ENCODE results near the gene SLITRK2. TPM values are rescaled to one million over a fixed set of nuclear protein-coding genes. Genes with fewer than 3 reads are reported as not detected.

The SLITRK2 gene
- total RNA-seq, 1 donor from 2014 or later = 0.37 TPM

DNA sequence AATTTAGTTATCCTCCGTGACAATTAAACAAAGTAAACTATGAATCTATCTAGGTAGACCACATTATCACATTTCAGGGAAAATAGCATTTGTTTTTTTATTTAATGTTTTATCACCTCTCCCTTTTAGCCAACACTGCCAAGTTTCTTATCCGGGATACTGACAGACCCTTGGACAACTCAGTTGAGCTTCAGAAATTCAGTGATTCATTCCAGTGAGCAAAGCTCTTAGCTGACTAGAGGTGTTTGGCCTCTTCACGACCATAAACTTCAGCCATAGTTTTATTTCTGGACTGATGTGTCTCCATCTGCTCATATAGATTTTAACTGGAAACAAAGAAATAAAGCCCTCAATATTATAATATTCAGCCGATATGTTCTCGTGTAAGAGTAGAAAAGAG lies 15.2 kb downstream of the SLITRK2 start:
- Mint-ChIP-seq H3K4me3 (ENCODE audit: unreplicated experiment) (no peak overlapping the region), H3K4me1 (ENCODE audit: low read depth, unreplicated experiment) (no peaks in the 10 kb centered on the region), H3K9me3 (ENCODE audit: unreplicated experiment) (no peaks in the 10 kb centered on the region), H3K27me3 (ENCODE audit: unreplicated experiment) (no peaks in the 10 kb centered on the region), H3K36me3 (ENCODE audit: unreplicated experiment) (no peaks in the 10 kb centered on the region), H3K27ac (ENCODE audit: unreplicated experiment) (no peak overlapping the region)
- no peak for DNase-seq
- TF ChIP-seq, protein P1, sequence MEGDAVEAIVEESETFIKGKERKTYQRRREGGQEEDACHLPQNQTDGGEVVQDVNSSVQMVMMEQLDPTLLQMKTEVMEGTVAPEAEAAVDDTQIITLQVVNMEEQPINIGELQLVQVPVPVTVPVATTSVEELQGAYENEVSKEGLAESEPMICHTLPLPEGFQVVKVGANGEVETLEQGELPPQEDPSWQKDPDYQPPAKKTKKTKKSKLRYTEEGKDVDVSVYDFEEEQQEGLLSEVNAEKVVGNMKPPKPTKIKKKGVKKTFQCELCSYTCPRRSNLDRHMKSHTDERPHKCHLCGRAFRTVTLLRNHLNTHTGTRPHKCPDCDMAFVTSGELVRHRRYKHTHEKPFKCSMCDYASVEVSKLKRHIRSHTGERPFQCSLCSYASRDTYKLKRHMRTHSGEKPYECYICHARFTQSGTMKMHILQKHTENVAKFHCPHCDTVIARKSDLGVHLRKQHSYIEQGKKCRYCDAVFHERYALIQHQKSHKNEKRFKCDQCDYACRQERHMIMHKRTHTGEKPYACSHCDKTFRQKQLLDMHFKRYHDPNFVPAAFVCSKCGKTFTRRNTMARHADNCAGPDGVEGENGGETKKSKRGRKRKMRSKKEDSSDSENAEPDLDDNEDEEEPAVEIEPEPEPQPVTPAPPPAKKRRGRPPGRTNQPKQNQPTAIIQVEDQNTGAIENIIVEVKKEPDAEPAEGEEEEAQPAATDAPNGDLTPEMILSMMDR (IDR thresholded peaks at IDR 0.05; ENCODE audit: partially characterized antibody, unreplicated experiment) = no peak

GRCh38 chrX:145840531-145840930 lies 22.9 kb downstream of the SLITRK2 start:
- Mint-ChIP-seq H3K9me3 (ENCODE audit: unreplicated experiment) (no peaks in the 10 kb centered on the region), H3K4me1 (ENCODE audit: low read depth, unreplicated experiment) (no peaks in the 10 kb centered on the region), H3K27ac (ENCODE audit: unreplicated experiment) (no peak overlapping the region), H3K4me3 (ENCODE audit: unreplicated experiment) (no peak overlapping the region), H3K27me3 (ENCODE audit: unreplicated experiment) (no peaks in the 10 kb centered on the region), H3K36me3 (ENCODE audit: unreplicated experiment) (no peaks in the 10 kb centered on the region)
- TF ChIP-seq, protein P1 (IDR thresholded peaks at IDR 0.05; ENCODE audit: partially characterized antibody, unreplicated experiment) = no peak
- no peak for DNase-seq

DNA sequence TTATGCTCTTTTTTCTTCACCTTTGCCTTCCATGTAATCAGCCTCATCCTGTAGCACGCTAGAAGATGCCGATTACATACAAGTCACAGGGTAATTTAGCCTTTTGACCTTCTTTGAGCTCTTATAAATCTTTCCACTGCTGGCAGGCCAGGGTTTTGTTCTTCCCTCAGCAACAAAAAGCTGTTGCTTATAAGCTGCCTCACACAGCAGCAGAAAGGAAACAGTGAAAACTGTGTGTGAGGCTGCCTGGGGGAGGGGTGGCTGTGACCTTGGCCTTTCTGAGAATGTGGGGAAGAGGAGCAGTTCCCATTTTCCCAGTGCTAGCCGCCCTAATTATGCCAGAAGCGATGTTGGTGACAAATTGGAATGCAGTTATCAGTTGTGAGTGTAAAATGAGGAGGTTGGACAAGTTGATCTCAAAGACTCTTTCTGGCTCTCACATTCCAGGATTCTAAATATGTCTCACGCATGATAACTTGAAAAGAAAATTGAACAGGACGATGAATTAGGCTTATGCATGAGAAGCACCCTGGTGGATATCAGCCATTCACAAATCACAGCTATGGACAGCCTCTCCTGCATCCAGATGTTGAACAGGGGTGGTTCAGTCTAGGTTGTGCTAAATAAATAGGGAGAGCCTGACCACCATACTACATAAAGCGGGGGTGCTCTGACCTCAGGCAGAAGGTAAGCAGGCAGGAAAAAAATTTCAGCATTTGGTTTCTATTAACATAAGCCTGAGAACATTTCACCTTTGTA lies 25.7 kb downstream of the SLITRK2 start:
- H3K9me3 Mint-ChIP-seq (ENCODE audit: unreplicated experiment) = no peaks in the 10 kb centered on the region
- TF ChIP-seq, protein P1 (IDR thresholded peaks at IDR 0.05; ENCODE audit: partially characterized antibody, unreplicated experiment) = no peak
- no peaks in the 10 kb centered on the region for H3K27me3 Mint-ChIP-seq (ENCODE audit: unreplicated experiment)
- no peaks in the 10 kb centered on the region for H3K36me3 Mint-ChIP-seq (ENCODE audit: unreplicated experiment)
- no peak overlapping the region for H3K27ac Mint-ChIP-seq (ENCODE audit: unreplicated experiment)
- DNase-seq = no peak
- no peaks in the 10 kb centered on the region for H3K4me1 Mint-ChIP-seq (ENCODE audit: low read depth, unreplicated experiment)
- no peak overlapping the region for H3K4me3 Mint-ChIP-seq (ENCODE audit: unreplicated experiment)

- no peaks in the 10 kb centered on the region for H3K36me3 Mint-ChIP-seq (ENCODE audit: unreplicated experiment)
- H3K9me3 Mint-ChIP-seq (ENCODE audit: unreplicated experiment) = no peaks in the 10 kb centered on the region
- no peak overlapping the region for H3K27ac Mint-ChIP-seq (ENCODE audit: unreplicated experiment)
- DNase-seq = no peak
- no peaks in the 10 kb centered on the region for H3K4me1 Mint-ChIP-seq (ENCODE audit: low read depth, unreplicated experiment)
- no peak overlapping the region for H3K4me3 Mint-ChIP-seq (ENCODE audit: unreplicated experiment)
- TF ChIP-seq, protein P1 (IDR thresholded peaks at IDR 0.05; ENCODE audit: partially characterized antibody, unreplicated experiment) = no peak
- no peaks in the 10 kb centered on the region for H3K27me3 Mint-ChIP-seq (ENCODE audit: unreplicated experiment)
These were observed 27.3 kb downstream of the SLITRK2 start for GRCh38 chrX:145844886-145845285.

DNA sequence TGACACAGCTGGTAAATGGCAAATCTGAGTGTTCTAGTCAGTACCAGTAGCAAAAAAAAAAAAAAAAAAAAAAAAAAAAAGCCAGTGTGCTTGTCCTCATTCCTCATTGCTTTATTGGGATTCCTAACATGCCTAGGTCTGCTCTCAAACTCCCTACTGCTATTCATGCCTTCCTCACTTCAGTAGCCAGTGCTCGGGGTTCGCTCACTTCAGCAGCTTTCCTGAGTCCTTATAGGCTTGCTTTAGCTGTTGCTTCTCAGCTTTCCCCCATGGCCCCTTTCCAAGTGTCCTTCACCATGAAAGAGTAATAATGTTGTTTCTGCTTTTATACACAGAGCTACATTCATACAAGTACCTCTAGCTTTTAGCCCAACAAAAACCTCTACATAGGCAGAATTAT lies 30.8 kb downstream of the SLITRK2 start:
- Mint-ChIP-seq H3K27me3 (ENCODE audit: unreplicated experiment) (no peaks in the 10 kb centered on the region), H3K9me3 (ENCODE audit: unreplicated experiment) (no peaks in the 10 kb centered on the region), H3K4me3 (ENCODE audit: unreplicated experiment) (no peak overlapping the region), H3K4me1 (ENCODE audit: low read depth, unreplicated experiment) (no peaks in the 10 kb centered on the region), H3K36me3 (ENCODE audit: unreplicated experiment) (no peaks in the 10 kb centered on the region), H3K27ac (ENCODE audit: unreplicated experiment) (no peak overlapping the region)
- DNase-seq = no peak
- TF ChIP-seq, protein P1 (IDR thresholded peaks at IDR 0.05; ENCODE audit: partially characterized antibody, unreplicated experiment) = no peak

Measured in glutamatergic neuron (in vitro differentiated cells).